ENCODE results near the gene GRM5.
"Not testable (repeated sequence)": the region's sequence is repeated elsewhere in the genome, so short reads cannot be mapped to it uniquely, and the experiment has no call there.

DNA sequence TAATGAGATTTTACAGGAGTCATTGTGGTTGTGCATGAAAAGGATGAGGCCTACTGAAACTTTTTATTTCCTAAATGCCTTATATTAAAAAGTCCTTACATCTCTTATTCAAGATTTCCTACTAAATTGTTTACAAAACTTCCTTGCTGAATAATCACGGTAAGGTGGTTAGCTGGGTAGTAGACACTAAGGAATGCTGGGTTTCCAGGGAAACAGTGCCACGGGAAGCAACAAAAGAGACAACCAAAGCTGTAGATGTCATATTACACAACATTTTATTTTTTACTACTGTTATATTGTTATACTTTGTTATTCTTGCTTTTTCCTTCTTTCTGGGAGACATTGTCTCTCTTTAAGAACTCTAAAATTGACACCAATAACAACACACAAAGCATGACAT lies 36.1 kb downstream of the GRM5 start:
- not testable (repeated sequence) for TF ChIP-seq POLR2A, POLR2AphosphoS5 (IDR thresholded peaks at IDR 0.05; ENCODE audit: low read depth, low read length)
